CD4-positive, alpha-beta T cell treated with Interleukin-2 at 100 ng/mL for 4 hours (primary cell): Measurements from ENCODE around the gene HNRNPR.
"Not testable (repeated sequence)": the region's sequence is repeated elsewhere in the genome, so short reads cannot be mapped to it uniquely, and the experiment has no call there.

ENCODE experiments used
- DNase-seq: peaks from one replicate; pipeline ENCODE4 v3.0.0-alpha.2; 2020; ENCODE audit warnings: low spot score

Gene HNRNPR

DNA sequence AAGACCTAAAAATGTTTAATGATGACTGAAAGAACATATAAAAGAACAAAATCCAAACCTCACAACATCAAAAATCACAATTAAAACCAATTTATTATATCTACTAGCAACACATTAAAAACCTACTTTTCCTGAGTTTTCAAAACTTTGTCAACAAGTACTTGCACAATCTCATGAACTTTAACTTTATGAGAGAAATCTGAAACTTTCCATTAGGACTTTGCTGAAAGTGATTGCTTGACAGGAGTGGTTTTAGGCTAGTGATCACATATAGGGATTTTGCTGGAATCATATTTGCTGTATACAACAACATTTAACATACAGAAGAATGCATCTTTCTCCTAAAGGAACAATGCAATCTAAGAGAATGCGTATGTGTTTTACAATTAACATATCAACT lies 13.2 kb downstream of the HNRNPR start:
- no peak for DNase-seq

- no peak for DNase-seq
These were observed 18.7 kb downstream of the HNRNPR start for GRCh38 chr1:23325393-23325792.

DNA sequence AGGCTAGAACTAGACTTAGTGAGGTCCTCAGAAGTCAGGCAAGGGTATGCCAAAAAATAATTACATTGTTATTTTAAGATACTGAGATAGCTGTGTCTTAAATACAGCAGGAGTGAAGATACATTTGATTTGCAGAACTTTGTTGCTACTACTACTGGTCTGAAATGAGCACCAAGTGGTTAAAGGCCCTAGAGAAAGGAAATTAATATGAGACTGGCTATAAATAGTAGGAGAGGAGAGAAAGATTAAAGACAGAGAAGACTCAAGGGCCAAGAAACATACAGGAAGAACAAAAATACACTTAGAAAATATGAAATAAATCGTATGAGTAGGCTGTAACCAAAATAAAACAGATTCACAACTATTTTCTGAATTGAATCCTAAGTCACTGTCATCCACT lies 21.3 kb downstream of the HNRNPR start:
- no peak for DNase-seq

DNA sequence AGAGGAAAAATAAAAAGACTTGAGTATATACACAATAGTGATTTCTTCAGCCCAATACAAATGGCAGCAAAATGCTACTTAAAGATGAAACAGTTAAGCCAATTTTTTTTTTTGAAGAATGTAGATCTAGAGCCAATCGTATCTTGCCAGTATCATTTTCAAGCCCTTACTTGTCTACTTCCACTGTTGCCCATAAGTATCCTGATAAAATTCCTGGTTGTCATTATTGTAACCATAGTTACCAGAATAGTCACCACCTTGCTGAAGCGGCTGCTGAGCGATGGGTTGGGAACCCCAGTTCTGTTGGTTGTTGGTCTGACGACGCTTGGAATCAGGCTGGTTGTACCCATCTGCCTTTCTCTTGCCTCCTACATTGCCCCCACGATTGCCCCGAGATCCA lies 33.8 kb downstream of the HNRNPR start:
- DNase-seq: not testable (repeated sequence)

GRCh38 chr1:23304140-23304620 lies 39.9 kb downstream of the HNRNPR start:
- DNase-seq: no peak

GRCh38 chr1:23303524-23303923 lies 40.6 kb downstream of the HNRNPR start:
- DNase-seq: no peak

DNA sequence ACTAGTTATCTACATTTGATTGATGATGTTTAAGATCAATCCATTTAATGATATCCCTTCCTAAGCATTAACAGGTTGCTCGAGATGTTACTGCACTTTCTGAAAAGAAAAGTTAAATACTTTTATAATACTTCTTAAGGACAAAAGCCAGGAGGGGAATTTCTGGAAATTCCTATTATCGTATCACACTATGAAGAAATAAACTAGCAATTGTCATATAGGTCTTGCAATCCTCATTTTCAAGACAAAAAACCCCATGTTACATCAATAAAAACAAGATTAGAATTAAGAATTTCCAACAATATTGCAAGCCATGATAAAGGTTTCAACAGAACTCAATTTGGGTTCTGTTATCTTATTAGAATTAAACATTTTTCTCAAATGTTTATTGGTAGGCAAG lies 47.2 kb downstream of the HNRNPR start:
- no peak for DNase-seq

GRCh38 chr1:23291706-23292105 lies 52.4 kb downstream of the HNRNPR start:
- DNase-seq: no peak

DNA sequence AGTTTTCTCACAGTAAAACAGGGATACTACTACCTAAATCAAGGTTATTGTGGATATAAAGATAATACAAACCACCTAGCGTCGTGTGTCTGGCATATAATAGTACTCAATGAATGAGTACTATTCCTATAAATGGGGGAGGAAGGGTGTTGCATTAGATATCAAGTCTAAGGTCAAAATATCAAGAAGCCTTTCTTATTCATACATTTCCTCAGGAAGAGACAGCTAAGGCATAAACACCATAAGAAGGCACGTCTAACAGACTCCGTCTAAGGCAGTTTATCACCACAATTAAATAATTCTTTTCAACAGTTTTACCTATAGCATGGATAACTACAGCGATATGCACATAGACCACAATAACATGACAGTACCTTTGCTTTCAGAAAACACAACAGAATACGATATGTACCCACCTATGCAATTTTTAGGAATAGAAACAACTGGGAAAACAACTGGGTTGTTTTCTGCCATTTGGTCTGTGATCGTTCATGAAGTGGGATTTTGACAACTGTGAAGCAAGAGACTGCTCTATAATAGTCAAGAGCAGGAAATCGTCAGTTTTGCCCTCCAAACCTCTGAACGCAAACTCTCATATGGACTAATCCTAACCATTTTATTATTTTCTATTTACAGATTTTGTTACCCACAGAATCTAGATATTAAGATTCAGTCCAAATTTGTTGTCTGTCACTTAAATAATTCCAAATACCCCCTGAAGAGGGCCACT lies 53.1 kb downstream of the HNRNPR start:
- no peak for DNase-seq

DNA sequence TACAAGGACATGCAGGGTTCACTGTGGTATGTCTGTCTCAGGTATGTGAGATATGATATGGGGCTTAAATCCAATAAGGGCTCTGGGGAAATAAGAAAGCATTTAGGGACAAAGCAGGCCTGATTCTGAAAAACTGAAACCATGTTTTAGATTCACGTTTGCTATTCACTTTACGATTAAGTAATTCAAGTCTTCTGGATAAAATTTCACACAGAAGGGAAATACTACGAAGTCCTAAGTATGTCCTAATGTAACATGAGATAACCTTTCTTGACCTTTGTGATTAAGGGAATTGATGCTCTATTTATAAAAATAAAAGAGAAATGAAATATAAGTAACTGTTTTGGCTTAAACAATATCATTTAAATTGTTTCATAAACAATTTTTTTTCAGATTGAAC lies 55.4 kb downstream of the HNRNPR start:
- no peak for DNase-seq

- DNase-seq: no peak
These were observed 55.9 kb downstream of the HNRNPR start for GRCh38 chr1:23288201-23288600.

DNA sequence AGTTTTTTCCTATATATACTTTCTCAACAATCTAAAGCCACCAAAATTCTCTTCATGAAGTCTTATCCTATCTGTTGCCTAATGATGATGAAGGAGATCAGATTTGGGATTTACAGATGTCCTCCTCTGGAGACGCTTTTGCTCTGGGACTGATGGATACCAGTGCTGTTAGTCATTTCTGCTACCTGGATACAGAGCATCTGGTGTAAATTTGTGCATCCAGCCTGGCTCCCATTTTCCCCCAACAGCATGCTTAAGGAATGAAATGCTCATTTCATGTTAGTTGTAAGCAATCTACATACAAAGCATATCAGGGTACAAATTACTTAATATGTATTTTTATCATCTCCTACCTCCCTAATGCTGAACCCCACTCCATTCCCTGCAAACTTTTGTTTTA lies 57.7 kb downstream of the HNRNPR start:
- DNase-seq: no peak

DNA sequence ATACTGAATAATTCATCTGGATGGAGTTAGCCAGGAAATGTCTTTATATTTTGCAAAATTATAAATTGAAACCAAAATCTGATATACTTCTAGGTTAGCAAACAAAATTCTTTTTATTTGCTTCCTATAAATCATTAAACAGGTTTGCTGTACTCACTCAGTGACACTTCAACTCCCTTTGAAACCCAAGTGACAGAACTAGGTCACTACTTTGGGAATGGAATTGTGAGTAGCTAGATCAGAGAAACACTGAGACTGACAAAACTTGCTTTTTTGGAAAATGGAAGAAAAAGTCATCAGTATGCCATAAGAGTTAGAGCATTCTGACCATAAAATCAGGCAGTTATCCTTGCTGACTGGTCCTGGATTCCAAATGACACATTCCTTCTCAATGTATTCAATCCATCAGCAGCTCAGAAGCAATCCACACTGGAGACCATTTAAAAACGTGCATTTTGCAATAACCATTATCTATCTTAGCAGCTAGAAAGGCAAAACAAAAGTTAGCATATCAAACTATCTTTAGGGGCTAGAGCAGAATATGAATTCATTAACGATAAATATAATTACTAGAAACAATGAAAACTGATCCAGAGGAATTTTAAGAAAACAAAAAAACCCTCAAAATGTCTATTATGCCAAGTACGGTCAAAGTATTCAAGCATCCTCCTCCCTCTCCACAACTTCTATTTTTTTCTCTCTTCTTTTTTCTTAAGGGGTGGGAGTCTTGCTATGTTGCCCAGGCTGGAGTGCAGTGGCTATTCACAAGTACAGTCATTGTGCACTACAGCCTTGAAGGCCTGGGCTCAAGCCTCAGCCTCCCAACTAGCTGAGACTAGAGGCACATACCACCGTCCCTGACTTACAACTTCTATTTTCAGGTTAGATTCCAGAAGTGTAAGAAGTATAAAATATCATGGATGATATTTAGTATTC lies 60.1 kb downstream of the HNRNPR start:
- DNase-seq: no peak

- DNase-seq: no peak
These were observed 61.1 kb downstream of the HNRNPR start for GRCh38 chr1:23282957-23283356.

- no peak for DNase-seq
These were observed 65.4 kb downstream of the HNRNPR start for GRCh38 chr1:23278717-23279116.

DNA sequence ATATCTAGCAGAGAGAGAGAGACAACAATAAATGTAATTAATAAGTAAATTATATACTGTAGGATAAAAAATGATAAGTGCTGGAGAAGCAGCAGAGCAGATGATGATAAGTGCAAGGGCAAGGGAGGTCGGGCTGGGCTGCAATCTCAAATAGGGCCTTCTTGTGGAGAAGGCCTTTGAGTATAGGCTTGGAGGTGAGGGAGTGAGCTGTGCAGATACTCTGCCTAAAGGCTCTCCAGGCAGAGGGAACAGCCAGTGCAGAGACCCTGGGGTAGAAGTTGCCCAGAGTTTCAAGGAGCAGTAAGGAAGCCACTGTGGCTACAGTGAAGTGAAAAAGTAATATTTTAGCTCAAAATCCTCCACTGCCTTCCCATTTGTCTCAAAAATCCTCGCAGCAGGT lies 67.6 kb downstream of the HNRNPR start:
- DNase-seq: no peak

DNA sequence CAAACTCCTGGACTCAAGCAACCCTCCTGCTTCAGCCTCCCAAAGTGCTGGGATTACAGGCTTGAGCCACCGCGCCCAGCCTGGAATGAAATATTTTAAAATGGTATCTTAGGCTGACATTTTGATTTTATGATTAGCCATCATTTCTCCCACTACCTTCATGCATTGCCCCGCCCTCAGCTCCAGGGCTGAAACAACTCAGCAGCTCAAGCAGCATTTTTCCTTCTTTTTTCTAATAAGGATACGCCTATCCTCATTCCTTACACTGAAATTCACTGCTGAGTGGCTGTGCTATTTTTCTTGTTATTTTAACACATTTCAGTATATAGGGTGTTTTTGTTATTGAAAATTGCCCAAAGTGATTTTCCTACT lies 70.0 kb downstream of the HNRNPR start:
- DNase-seq: no peak

DNA sequence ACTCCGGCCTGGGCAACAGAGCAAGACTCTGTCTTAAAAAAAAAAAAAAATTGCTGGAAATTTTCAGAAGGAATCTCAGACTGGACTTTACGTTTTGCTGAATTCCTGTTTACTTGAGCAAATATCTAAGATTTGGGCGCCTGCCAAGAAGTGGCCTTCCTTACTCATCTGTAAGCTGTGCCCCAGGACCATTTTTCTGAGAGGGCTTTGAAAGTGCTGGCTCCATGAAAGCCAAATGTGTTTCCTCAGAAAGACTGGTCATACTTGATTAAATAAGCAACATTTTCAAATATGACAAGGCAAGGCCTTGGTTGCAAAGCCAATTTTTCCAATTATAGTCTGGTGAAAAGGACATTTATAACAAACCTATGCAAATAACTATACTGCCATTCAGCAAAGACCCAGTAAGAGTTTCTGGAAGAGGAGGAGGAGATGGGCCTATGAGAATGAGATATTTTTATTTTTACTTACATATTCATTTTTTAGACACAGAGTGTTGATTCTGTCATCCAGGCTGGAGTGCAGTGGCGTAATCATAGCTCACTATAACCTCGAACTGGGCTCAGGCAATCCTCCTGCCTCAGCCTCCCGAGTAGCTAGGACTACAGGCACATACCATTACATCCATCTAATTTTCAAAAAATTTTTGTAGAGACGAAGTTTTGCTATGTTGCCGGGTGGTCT lies 70.5 kb downstream of the HNRNPR start:
- no peak for DNase-seq

DNA sequence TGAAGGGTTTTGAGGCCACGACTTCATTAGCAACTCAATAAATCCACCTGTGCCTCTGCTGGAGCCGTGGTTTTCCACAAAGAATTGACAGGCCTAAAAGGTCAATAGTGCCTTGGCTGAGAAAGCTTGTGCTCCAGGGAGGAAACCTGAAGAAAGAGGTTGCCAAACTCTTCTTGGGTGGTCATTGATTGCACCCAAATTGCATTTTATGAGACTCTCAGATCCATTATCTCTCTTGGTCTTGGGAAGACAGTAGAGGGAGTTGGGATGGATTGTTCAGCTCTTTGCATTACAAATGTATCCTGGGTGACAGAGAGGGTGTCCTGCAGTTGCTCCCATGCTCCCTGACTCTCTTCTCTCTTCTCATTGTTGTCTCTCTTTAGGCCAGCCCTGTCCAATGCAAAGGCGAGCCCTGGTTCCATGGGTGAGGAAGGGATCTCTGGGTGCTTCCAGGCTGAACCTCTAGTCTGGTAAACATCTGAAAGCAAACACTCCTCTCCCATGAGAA lies 80.7 kb downstream of the HNRNPR start:
- no peak for DNase-seq

DNA sequence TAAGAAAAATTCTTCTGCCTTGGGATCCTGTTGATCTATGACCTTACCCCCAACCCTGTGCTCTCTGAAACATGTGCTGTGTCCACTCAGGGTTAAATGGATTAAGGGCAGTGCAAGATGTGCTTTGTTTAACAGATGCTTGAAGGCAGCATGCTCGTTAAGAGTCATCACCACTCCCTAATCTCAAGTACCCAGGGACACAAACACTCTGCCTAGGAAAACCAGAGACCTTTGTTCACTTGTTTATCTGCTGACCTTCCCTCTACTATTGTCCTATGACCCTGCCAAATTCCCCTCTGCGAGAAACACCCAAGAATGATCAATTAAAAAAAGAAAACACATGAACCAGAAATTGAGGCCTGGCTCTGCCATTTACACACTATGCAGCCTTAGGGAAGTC lies 86.0 kb downstream of the HNRNPR start:
- DNase-seq: not testable (repeated sequence)

GRCh38 chr1:23257371-23257770 lies 86.7 kb downstream of the HNRNPR start:
- not testable (repeated sequence) for DNase-seq
